VCaP (cell line): ENCODE measurements around the gene PDPN.

Source experiments
- H3K27ac ChIP-seq: fragments of 450-650 bp; 2 replicates; pipeline ENCODE4 v1.5.1; 2017
- CTCF ChIP-seq: fragments of 450-650 bp; conservative IDR thresholded peaks from 2 replicates; pipeline ENCODE4 v1.5.1; 2017; ENCODE audit warnings: mild to moderate bottlenecking, moderate library complexity

PDPN gene

GRCh38 chr1:13627127-13627526, 43.5 kb downstream of the PDPN start:
- no peak for TF ChIP-seq CTCF
- H3K27ac ChIP-seq = no peak overlapping the region

GRCh38 chr1:13628218-13628617, 44.6 kb downstream of the PDPN start:
- TF ChIP-seq CTCF = no peak
- no peak overlapping the region for H3K27ac ChIP-seq

- H3K27ac ChIP-seq = no peak overlapping the region
- no peak for TF ChIP-seq CTCF
These were observed 45.1 kb downstream of the PDPN start for GRCh38 chr1:13628711-13629110.

GRCh38 chr1:13642306-13643004, 58.8 kb downstream of the PDPN start:
- no peak overlapping the region for H3K27ac ChIP-seq
- no peak for TF ChIP-seq CTCF

DNA sequence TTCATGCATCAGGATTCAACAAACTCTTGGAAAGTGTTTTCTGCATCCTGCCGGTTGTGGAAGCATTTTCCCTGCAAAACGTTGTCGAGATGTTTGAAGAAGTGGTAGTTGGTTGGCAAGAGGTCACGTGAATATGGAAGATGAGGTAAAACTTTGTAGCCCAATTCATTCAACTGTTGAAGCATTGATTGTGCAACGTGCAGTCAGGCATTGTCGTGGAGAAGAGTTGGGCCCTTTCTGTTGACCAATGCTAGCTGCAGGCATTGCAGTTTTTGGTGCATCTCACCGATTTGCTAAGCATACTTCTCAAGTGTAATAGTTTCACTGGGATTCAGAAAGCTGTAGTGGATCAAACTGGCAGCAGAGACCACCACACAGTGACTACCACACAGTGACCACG, 59.4 kb downstream of the PDPN start:
- no peak for TF ChIP-seq CTCF
- H3K27ac ChIP-seq = no peak overlapping the region

DNA sequence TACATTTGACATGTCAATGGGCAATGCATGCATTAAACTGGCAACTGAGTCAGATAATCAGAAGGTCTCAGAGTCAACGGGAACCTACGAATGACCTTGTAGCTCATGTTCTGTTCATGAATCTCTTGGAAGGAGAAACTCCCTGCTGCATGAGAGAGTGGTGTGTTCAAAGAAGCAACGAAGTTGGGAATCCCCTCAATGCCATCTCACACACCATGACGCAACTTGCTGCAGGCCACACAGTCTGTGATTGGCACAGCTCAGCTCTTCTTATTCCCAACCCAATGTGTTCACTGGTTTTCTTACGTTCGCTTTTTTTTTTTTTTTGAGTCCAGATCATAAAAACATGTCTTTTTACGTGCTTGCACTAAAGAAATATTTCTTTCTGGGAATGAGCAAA, 62.9 kb downstream of the PDPN start:
- H3K27ac ChIP-seq = no peak overlapping the region
- no peak for TF ChIP-seq CTCF

GRCh38 chr1:13651279-13651678, 67.6 kb downstream of the PDPN start:
- TF ChIP-seq CTCF = no peak
- no peak overlapping the region for H3K27ac ChIP-seq
